Muscle of arm (tissue), 12 donors: Measurements from ENCODE around the gene DIS3L2. TPM values are rescaled to one million over a fixed set of nuclear protein-coding genes. Genes with fewer than 3 reads are reported as not detected.
"Not testable (repeated sequence)": the region's sequence is repeated elsewhere in the genome, so short reads cannot be mapped to it uniquely, and the experiment has no call there.

ENCODE experiments used
- DNase-seq: peaks from one replicate; pipeline ENCODE4 v3.0.0-alpha.2; 2013
- polyA plus RNA-seq, 12 donors: library from polyadenylated mRNA; unstranded; fragments of 120-200 nt; gene quantifications; one replicate each; pipeline ENCODE4 v1.2.1, GENCODE V29; 2013; ENCODE audit not compliant: insufficient read length in 12 of 12

Gene DIS3L2
- polyA plus RNA-seq, 12 donors, result 18.9 to 49.8 (median 20.4) TPM; not detected in 1

DNA sequence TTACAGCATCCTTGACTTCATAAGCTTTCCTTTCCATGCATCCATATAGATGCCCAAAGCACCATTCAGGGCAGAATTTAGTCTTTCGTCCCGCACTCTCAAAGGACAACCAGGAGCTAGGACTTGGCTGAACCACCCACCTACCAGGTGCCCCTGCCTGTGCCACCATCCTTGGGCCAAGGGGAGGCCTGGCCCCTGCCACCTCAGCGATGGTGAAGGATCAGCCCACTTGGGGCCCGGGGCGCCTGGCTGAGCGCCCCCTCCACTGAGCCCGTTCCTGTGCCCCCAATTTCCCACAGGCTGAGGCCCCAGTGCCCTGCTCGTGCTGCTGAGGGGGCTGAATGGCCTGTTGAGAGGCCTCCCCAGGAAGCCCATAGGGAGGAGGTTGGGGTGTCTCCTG is 383.7 kb downstream of the DIS3L2 start:
- DNase-seq, result no peak

DNA sequence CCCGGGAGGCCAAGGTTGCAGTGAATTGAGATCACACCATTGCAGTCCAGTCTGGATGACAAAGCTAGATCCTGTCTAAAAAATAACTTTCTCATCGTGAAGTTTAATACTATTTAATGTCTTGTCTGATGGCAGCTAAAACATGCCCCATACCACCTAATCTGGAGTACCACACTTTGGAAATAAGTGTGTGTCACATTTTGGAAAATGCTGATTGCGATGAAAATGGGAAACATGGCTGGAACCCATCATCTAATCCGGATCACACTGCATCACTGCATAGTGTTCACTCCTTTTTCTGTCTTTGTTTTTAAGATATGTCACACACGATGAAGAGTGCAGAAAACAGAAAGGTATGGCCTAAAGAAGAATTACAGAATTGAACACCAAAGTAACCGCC is 385.9 kb downstream of the DIS3L2 start:
- no peak for DNase-seq

DNA sequence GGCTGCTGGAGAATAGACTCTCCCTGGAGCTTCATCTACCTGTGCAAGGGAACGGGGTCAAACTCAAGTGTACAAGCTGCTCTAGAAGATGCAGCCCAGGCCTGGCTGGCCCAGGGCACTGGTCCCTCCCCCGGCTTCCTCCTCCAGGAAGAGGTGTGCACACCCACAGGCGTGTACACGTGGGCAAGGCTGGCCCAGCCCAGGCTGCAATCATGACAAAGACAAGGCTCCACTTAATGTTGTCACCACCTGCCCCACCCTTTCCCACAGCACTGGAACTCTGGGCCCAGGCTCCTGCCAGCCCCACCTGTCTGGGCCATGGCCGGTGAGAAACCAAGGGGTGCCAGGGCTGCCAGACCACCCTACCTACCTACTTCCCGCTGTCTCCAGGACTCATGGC is 387.4 kb downstream of the DIS3L2 start:
- no peak for DNase-seq

DNA sequence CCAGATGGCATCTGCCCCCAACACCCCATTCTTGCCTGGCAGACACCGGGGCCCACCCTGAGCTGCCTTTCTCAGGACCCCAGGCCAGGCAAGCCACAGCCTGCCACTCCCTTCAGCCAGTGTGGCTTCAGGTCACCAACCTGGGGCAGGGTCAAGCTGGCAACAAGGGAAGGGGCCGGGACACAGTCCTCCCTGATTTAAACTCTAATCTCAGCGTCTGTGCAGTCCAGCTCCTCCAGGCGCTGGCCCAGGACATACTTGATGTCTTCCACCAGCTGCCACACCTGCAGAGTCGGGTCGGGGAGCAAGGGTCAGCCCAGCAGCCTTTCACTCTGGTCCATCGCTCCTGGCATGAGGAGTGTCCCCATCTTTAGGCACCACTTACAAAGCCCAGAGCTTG is 388.0 kb downstream of the DIS3L2 start:
- DNase-seq, result no peak

DNA sequence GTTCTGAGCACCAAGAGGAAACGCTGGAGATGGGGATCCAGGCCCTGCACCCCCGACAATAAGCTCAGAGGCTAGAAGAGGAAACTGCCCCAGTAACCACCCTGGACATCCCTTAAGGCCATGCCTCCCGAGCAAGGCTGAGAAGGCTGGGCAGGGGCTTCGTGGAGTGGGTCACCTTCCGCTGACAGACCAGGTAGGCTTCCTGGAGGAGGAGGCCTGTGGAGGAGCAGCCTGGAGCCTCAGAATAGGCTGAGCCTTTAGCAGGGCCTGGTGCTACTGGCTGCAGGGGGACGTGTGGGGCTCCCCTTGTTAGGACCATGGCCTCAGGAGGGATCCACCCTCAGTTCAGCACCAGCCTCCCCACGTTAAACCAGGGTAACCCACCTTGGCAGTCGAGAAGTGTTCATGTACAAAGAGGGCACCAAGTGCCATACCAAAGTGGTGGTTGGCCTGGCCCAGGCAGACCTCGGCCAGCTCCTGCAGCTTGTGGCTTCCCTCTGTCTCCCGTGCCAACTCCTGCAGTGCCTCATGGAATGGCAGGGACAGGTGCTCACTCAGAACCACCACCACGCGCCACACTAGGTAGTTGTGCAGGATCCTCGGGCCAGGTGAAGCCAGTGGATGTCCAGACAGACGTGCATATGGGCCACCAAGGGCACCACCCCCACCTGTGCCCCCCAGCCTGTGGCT is 388.6 kb downstream of the DIS3L2 start:
- no peak for DNase-seq

DNA sequence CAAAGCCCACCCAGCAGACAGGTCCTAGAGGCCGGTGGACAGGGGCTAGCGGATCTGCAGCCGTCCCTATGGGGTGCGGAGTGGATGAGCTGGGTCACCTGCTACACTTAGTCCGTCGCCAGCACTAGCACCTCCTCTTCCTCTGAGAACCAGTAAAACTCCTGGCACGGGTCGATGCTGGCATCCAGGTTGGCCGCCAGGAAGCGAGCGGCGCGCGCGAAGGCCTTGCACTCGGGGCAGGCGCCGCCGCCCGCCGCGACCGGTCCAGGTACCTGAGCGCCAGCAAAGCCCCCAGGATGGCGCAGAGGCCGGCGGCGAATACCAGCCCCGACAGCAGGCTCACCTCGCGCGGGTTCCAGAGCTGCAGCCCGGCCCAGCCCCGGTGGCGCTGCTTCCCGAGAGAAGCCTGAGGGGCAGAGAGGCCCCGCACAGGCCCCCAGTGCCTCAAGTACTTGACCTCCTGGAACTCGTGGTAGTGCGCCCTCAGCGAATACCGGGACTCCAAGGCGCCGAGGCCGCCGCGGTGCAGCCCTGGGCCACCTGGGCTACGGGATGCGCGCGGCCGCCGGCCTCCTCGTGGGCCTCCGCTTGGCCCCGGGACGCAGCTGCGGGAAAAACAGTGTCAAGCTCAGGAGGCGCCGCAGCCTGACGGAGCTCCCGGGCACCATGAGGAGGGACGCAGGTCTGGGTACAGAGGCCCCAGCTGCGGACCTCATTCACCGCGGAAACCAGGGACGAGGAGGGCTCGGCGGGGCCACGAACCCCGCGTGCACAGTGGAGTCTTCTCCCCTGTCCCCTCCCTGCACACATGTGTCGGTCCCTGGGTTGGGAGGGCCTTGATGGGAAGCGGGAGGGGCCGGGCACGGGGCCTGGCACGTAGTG is 389.5 kb downstream of the DIS3L2 start:
- DNase-seq, result no peak

DNA sequence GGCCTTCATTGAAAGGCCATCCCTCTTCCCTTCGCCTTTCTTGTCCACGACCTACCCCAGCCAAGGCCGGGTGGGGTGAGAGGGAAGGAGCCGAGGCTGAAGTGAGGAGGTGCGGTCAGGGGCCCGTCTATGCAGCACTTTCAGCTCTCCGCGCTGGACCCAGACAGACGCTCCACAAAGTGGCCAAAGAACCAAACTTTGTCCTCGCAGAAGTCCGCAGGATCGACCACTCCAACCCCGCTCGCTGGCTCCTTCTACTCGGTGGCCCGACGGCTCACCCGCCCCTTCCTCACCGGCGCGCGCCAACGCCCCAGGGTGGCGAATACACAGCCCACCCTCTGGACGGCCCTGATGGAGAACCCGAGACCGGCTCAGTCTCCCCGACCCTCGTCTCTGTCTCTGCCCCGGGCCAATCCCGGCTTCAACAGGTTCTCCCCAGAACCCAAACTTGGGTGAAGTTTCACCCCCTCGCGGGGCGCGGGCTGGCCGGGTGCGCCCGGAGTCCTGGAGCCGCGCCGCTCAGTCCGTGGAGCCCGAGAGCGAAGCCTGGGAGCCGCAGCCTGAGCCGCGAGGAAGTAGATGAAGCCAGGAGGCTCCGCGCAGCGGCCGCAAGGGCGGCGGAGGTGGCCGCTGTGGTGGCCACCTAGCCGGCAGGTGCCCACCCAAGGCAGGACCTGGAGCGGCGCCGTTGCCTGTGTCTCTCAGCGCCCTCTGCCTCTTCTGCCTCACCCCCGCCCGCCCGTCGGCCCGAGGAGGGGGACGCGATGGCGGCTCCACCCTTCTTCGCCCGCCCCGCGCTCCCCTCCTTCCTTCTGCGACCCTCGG is 390.4 kb downstream of the DIS3L2 start:
- no peak for DNase-seq

DNA sequence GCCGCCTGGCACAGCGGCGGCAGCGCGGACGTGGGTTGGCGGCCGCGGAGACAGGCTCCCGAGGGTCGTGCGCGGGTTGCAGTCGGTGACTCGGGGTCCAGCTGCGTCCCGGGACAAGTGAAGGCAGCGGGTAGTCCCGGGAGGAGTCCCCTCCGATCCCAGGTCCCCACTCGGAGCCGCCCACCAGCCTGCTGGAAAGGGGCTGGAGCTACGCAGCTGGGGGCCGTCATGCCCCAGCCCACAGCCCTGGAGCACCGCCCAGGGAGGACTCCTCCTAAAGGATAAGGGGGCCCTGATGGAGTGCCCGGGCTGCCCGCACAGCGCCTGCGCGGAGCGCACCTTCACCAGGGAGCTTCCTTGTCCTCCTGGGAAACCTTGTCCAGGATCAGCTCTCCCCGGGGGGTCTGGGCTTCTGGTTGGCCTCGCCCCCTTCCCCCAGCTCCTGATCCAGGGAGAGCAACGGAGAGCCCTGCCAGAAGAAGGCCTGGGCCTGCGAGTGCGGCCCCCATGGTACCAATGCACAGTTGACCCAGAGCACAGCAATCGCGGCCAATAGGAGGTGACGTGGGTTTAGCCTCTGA is 391.1 kb downstream of the DIS3L2 start:
- no peak for DNase-seq

DNA sequence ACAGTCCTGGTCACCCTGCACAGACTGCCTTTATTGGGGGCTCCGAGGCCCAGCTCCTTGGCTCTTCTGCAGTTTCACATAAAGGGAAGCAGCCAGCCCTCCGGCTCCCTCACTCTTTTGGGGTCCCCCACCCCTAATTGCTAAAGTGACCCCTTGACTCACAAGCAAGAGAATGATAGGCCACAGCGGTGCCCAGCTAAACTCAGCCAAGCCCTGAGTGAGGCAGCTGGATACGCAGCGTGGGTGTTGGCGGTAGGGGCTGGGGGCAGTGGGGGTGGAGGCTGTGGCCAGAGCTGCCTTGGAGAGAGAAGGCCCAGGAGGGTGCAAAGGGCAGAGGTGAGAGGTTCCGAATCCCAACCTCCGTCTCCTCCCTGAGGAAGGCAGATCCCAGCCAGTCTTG is 391.6 kb downstream of the DIS3L2 start:
- DNase-seq, result no peak

DNA sequence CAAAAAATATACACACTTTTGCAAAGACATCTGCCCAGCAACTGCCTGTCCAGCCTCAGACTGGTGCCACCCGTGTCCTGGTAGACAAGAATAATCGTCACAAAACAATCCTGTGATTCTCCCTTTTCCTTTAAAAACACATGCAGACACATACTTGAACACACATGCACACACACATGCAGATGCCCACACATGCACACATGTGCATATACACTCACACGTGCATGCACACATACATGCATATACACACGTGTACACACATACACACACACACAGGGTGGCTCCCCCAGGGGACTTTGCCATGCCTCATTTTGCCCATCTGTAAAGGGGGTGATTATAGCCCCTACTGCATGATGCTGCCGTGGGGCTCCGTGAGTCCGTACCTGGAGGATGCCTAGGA is 392.1 kb downstream of the DIS3L2 start:
- DNase-seq, result no peak

DNA sequence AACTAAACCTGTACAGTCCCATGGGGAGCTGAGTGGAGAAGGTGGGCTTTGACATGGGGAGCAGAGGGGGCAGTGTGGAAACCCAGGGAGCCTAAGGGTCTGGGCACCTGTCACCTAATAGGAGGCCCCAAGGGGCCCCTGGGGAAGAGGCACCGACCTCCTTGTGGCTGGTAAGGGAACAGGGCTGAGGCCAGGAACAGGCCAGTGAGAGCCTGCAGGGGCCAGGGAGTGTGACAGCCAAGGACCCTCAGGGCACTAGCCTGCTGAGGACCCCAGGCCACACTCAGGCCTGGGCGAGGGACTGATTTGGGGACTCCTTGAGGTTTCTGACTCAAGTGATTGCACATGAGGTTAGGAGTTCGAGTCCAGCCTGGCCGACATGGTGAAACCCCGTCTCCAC is 392.6 kb downstream of the DIS3L2 start:
- no peak for DNase-seq

DNA sequence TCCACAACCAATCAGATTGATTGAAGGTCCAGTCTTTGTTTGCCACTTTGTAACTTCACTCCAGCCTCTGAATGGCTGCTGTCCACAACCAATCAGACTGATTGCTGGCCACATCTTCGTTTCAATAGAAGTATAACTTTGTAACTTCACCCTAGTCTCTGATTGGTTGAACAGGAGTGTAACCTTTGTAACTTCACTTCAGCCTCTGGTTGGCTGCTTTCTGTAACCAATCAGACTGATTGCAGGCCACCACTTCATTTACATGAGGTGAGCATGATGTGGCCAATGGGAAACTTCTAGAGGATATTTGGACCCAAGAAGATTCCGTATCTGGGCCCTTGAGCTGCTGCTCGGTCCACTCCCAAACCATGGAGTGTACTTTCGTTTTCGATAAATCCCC is 400.1 kb downstream of the DIS3L2 start:
- no peak for DNase-seq

DNA sequence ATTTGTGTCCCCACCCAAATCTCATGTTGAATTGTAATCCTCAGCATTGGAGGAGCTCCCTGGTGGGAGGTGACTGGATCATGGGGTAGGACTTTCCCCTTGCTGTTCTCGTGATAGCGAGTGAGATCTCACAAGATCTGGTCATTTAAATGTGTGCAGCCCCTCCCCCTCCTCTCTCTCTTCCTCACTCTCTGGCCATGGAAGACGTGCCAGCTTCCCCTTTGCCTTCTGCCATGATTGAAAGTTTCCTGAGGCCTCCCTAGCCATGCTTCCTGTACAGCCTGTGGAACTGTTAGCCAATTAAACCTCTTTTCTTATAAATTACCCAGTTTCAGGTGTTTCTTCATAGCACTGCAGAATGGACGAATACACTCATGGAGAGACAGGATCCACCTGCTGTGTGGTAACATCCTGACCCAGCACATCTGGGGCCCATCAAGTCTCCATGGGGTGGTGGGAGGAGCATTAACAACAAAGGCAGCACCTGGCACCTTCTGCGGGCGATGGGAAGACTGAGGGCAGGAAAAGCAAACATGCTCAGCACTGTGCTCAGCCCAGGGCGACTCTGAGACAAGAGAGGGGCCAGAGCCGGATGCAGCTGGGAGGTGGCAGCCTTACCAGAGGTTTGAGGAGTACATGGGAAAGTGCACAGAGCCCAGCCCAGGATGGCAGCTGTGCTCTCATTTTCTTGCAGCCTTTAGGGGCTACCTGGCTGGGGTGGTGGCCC is 400.8 kb downstream of the DIS3L2 start:
- DNase-seq, result no peak

DNA sequence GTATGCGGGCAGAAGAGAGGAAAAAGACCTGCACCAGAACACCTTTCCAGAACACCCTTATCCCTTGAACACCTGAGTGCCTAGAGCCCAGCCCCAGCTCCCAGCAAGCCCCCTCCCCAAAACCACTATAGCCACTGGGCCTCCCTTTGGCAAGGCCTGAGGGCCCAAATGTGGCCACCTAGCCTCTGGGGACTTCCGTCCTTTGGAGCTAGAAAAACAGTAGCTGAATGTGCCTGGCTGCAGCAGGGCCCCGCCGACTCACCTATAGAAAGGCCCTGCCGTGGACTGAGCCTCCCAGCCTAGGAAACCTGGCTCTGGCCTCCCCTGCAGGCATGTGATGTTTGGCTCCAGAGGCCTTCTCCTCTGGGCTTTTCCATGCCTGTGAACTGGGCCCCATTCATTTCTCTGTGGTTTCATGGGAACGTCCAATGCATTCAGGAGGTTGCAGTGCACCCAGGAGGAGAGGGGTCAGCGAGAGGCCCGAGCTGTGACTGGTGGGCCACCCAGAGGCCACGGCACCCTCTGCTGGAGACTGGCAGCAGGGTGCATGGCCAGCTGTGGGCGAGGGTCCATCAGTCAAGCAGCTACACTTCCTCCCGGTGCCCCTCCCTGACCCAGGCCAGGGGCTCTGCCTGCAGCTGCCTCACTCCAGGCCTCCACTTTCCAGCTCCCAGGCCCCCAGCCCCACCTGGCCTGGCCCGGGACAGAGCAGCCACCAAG is 401.7 kb downstream of the DIS3L2 start:
- DNase-seq, result not testable (repeated sequence)

DNA sequence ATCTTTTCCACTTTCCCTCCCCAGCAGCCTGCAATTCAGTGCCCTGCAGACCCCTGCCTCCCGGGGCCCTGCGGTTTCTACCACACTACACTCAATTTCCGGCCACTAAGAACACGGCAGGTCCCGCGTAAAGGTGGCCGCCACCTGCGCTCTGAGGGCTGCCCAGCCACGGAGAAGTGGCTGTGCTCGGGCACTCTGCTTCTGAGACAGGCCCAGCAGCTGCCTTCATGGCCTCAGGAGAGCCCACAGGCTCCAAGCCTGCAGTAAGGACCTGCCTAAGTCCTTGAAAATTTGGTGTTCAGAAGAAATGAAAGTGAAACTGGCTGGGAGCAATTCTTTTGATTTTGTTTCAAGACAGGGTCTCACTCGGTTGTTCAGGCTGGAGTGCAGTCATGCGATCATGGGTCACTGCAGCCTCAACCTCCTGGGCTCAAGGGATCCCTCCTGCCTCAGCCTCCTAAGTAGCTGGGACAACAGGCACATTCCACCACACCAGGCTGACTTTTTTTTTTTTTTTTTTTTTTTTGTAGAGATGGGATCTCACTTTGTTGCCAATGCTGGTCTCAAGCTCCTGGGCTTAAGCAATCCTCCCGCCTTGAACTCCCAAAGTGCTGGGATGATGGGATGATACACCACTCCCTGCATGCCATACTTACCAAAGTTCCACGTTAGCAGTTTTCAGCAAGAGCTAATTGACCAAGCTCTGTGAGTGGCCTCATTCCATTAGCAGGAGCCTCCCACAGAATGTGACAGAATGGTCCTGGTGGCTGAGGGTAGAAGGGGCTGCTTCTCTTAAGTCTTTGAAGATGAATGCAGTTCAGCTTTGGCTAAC is 402.5 kb downstream of the DIS3L2 start:
- DNase-seq, result no peak

DNA sequence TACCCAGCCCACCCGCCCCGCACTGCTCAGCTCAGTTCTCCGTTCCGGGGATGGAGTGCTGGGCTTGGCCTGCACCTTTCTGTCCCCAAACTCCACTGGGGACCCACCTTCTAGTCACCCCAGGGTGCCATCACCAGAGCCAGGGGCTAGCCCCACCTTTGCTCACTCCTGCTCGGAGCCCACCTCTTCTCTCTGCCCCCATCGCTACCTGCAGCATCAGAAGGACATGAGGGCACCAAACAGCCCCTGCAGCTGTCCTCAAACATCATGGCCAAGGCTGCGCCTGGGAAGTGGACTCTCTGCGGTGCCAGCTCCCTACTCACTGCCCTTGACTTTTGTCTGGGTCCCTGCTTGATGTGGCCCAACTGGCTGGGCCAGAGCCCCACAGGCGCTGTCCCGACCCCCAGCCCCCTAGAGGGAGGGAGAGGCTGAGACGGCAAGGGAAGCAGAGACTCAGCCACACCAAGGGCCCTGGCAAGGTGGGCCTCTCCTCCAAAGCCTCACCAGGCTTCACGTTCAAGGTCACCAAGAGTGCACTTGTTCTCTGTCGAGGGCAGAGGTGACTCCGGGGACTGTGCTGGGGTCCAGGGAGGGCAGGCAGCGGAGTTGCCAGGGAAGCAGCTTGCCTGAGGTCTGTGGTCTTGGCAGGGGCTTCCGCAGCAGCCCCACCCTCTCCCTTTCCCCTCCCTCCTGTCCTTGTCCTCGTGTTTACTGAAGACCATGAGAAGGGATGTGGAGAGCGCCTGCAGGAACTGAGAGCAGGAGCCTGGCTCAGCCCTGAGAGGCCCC is 403.5 kb downstream of the DIS3L2 start:
- not testable (repeated sequence) for DNase-seq

DNA sequence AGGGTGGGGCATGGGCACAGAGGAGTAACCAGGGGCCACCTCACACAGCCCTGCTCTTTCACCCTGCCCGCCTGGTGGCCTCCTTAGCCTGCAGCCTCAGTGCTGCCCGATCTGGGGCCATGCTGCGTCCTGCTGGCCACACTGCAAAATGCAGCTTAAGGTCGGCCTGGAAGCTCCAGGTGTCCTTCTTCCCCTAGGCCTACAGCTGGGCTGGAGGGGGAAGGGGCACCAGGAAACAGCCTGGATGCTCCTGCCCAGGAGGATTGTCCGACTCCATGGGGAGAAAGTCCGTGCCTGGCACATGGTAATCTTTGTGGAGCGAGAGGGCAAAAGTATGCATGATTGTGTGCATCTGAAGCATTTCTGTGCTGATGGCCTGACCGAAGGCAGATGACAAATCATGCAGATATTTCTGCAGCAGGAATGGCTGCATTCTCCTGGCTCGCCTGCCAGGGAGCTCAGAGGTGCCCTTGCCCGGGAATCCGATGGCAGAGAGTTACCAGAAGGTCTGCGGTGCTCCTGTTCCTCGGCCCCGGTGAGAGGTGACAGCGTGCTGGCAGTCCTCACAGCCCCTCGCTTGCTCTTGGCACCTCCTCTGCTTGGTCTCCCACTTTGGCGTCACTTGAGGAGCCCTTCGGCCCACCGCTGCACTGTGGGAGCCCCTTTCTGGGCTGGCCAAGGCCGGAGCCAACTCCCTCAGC is 404.3 kb downstream of the DIS3L2 start:
- no peak for DNase-seq

DNA sequence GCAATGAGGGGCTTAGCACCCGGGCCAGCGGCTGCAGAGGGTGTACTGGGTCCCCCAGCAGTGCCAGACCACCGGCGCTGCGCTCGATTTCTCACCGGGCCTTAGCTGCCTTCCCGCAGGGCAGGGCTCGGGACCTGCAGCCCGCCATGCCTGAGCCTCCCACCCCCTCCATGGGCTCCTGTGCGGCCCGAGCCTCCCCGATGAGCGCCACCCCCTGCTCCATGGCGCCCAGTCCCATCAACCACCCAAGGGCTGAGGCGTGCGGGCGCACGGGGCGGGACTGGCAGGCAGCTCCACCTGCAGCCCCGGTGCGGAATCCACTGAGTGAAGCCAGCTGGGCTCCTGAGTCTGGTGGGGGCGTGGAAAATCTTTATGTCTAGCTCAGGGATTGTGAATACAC is 404.9 kb downstream of the DIS3L2 start:
- not testable (repeated sequence) for DNase-seq
